Frontal cortex (tissue), 4 donors: ENCODE data around the gene FOXP1. TPM values are rescaled to one million over a fixed set of nuclear protein-coding genes. Genes with fewer than 3 reads are reported as not detected.

Experiments
- DNase-seq, 2 donors: peaks; one replicate each; pipeline ENCODE4 v3.0.0; 2012; ENCODE audit warnings: low spot score in 2 of 2
- FAIRE-seq: peaks from 2 replicates; lab custom pipeline; 2012; peaks lifted over from hg19 to GRCh38; lab: Jason Lieb, UNC
- total RNA-seq: library from RNA; depleted of rRNA; stranded (reverse); fragments of >200 nt; gene quantifications from one replicate; pipeline ENCODE4 v1.2.3, GENCODE V29; 2014
- donor health status: control.
- donor health status: control.
- donor health status: control.

The FOXP1 gene
- total RNA-seq, 1 donor from 2014 or later: 118 TPM

- DNase-seq: no peak
- no peak for FAIRE-seq
Observed at GRCh38 chr3:71589132-71589531, 5.6 kb upstream of the FOXP1 start.

- DNase-seq (no peak), FAIRE-seq (no peak)
Observed at GRCh38 chr3:71587958-71588357, 4.4 kb upstream of the FOXP1 start.

- FAIRE-seq (no peak), DNase-seq (no peak)
Observed at GRCh38 chr3:71586810-71587242, 3.3 kb upstream of the FOXP1 start.

- no peak for DNase-seq
- FAIRE-seq: peak; percentile 17
Observed at GRCh38 chr3:71585887-71586809, 2.6 kb upstream of the FOXP1 start.

GRCh38 chr3:71585131-71585530 is 1.6 kb upstream of the FOXP1 start:
- FAIRE-seq: no peak
- no peak for DNase-seq

- no peak for FAIRE-seq
- peak in 1 of 2 donors; percentile 32 for DNase-seq
Observed at GRCh38 chr3:71584394-71585011, 975 bp upstream of the FOXP1 start.

GRCh38 chr3:71582612-71583565 is 639 bp downstream of the FOXP1 start:
- DNase-seq (peak in 1 of 2 donors; percentile 62), FAIRE-seq (no peak)

GRCh38 chr3:71582036-71582611 is 1.4 kb downstream of the FOXP1 start:
- DNase-seq: peak; percentile 28 to 41
- no peak for FAIRE-seq

- peak in 1 of 2 donors; percentile 36 for DNase-seq
- FAIRE-seq: no peak
Observed at GRCh38 chr3:71581457-71582035, 2.0 kb downstream of the FOXP1 start.

GRCh38 chr3:71580636-71581456 is 2.7 kb downstream of the FOXP1 start:
- DNase-seq (no peak), FAIRE-seq (no peak)

GRCh38 chr3:71579935-71580406 is 3.6 kb downstream of the FOXP1 start:
- no peak for DNase-seq
- no peak for FAIRE-seq

- DNase-seq (no peak), FAIRE-seq (peak; percentile 3)
Observed at GRCh38 chr3:71579326-71579934, 4.1 kb downstream of the FOXP1 start.

- no peak for DNase-seq
- no peak for FAIRE-seq
Observed at GRCh38 chr3:71578054-71578751, 5.3 kb downstream of the FOXP1 start.

GRCh38 chr3:71577011-71577410 is 6.5 kb downstream of the FOXP1 start:
- FAIRE-seq: no peak

GRCh38 chr3:71575433-71575832 is 8.1 kb downstream of the FOXP1 start:
- FAIRE-seq (no peak), DNase-seq (no peak)

More at GRCh38 chr3:71577011-71577410, 6.5 kb downstream of the FOXP1 start:
- no peak for DNase-seq

GRCh38 chr3:71573181-71573580 is 10.3 kb downstream of the FOXP1 start:
- no peak for DNase-seq
- no peak for FAIRE-seq

- FAIRE-seq (no peak), DNase-seq (no peak)
Observed at GRCh38 chr3:71570546-71570945, 13.0 kb downstream of the FOXP1 start.
